GM12878 (cell line): Measurements from ENCODE around the gene WASF1. TPM values are rescaled to one million over a fixed set of nuclear protein-coding genes. Genes with fewer than 3 reads are reported as not detected.

Experiments used
- ATAC-seq: fragments of 200-7000 bp; cut with Tn5 transposase; 3 replicates; pipeline ENCODE4 v1.9.1; 2020; ENCODE audit warnings: mild to moderate bottlenecking, moderate library complexity
- BruUV-seq: library from RNA; stranded (reverse); fragments of 400-500 nt; replicated peaks from 2 replicates; lab custom pipeline; 2021; lab: Mats Ljungman, UMichigan
- CTCF ChIA-PET: fragments of 300-600 bp; sonication (Branson Sonifier 250); formaldehyde crosslinking; extraction: SDS; loops from one replicate; lab custom pipeline; 2021; ENCODE audit warnings: inconsistent platforms; lab: Yijun Ruan, JAX
- POLR2A ChIA-PET: fragments of 350-600 bp; formaldehyde crosslinking; extraction: SDS; loops from one replicate; lab custom pipeline; 2021; ENCODE audit warnings: inconsistent platforms; lab: Charles Lee
- RAD21 ChIA-PET: fragments of 300-600 bp; sonication (Branson Sonifier 250); formaldehyde crosslinking; loops from one replicate; lab custom pipeline; 2023; ENCODE audit warnings: antibody characterized with exemption; ENCODE audit not compliant: unreplicated experiment; lab: Charles Lee
- SMC1A ChIA-PET: fragments of 300-600 bp; sonication (Branson Sonifier 250); formaldehyde crosslinking; loops from one replicate; lab custom pipeline; 2023; ENCODE audit not compliant: unreplicated experiment, uncharacterized antibody; lab: Charles Lee
- DNase-seq: peaks from one replicate; pipeline ENCODE4 v3.0.0-alpha.2; 2011; ENCODE audit warnings: low read depth, low spot score
- FAIRE-seq: peaks from 3 replicates; lab custom pipeline; 2011; peaks lifted over from hg19 to GRCh38; lab: Jason Lieb, UNC
- H2AFZ ChIP-seq: 2 replicates; pipeline ENCODE4 v1.6.0; 2011; ENCODE audit warnings: low read depth, low read length, control low read depth; ENCODE audit not compliant: control insufficient read depth
- H3K27ac ChIP-seq: 2 replicates; pipeline ENCODE4 v1.5.1; 2011; ENCODE audit warnings: control low read depth; ENCODE audit not compliant: control insufficient read depth, insufficient read depth
- H3K27me3 ChIP-seq, 2 experiments: replicated peaks in 1 of 2; 2 replicates each; pipeline versions ENCODE4 v1.6.0 to v1.6.1; 2011; ENCODE audit warnings: low read length in 1 of 2; ENCODE audit not compliant: control insufficient read depth in 2 of 2, insufficient read depth in 2 of 2
- H3K36me3 ChIP-seq, 2 experiments: 2 replicates each; pipeline ENCODE4 v1.5.1; 2011; ENCODE audit warnings: low read length in 1 of 2; ENCODE audit not compliant: control insufficient read depth in 2 of 2, insufficient read depth in 2 of 2
- H3K4me1 ChIP-seq: 2 replicates; pipeline ENCODE4 v1.6.1; 2011; ENCODE audit warnings: mild to moderate bottlenecking, low read length, moderate library complexity, mixed read lengths; ENCODE audit not compliant: control insufficient read depth, insufficient read depth
- H3K4me2 ChIP-seq: 2 replicates; pipeline ENCODE4 v1.6.0; 2011; ENCODE audit warnings: control low read depth; ENCODE audit not compliant: control insufficient read depth, insufficient read depth
- H3K4me3 ChIP-seq: fragments of 200-600 bp; sonication (generic); 2 replicates; pipeline ENCODE4 v1.5.1; 2016
- H3K79me2 ChIP-seq: 2 replicates; pipeline ENCODE4 v1.6.0; 2011; ENCODE audit warnings: low read length; ENCODE audit not compliant: control insufficient read depth, insufficient read depth
- H3K9ac ChIP-seq: 2 replicates; pipeline ENCODE4 v1.8.0; 2011; ENCODE audit warnings: low read length, control low read depth, mixed read lengths; ENCODE audit not compliant: control insufficient read depth, insufficient read depth
- H3K9me3 ChIP-seq: replicated peaks from 3 replicates; pipeline ENCODE4 v1.5.1; 2011; ENCODE audit warnings: mild to moderate bottlenecking, low read length; ENCODE audit not compliant: control insufficient read depth, insufficient read depth
- H4K20me1 ChIP-seq: 2 replicates; pipeline ENCODE4 v1.6.0; 2011; ENCODE audit not compliant: control insufficient read depth, insufficient read depth
- CHD4 ChIP-seq: fragments of 200-600 bp; sonication (generic); IDR thresholded peaks from 2 replicates; pipeline ENCODE4 v1.6.1; 2016; ENCODE audit warnings: mild to moderate bottlenecking
- MEF2A ChIP-seq: IDR thresholded peaks from 2 replicates; pipeline ENCODE4 v1.6.1; 2011; ENCODE audit warnings: low read depth, mild to moderate bottlenecking, low read length, moderate library complexity; ENCODE audit not compliant: insufficient read depth
- MYB ChIP-seq: fragments of 150-350 bp; IDR thresholded peaks from 2 replicates; pipeline ENCODE4 v1.6.1; 2014; ENCODE audit warnings: mild to moderate bottlenecking, low read depth, low read length, borderline replicate concordance
- NFYB ChIP-seq: IDR thresholded peaks from 2 replicates; pipeline ENCODE4 v1.6.1; 2011; ENCODE audit warnings: low read depth, mild to moderate bottlenecking, low read length, improper control_type of control experiment, moderate library complexity; ENCODE audit not compliant: insufficient read depth
- SREBF2 ChIP-seq: IDR thresholded peaks from 2 replicates; pipeline ENCODE4 v1.6.1; 2012; ENCODE audit warnings: mild to moderate bottlenecking, low read length
- SRF ChIP-seq, 2 experiments: IDR thresholded peaks; 2 replicates each; pipeline ENCODE4 v1.6.1; 2011; ENCODE audit warnings: low read depth in 2 of 2, low read length in 2 of 2, mild to moderate bottlenecking in 1 of 2, moderate library complexity in 1 of 2
- SUZ12 ChIP-seq: fragments of 200-600 bp; sonication (generic); IDR thresholded peaks from one replicate; pipeline ENCODE4 v1.6.1; 2018; ENCODE audit warnings: antibody characterized with exemption, mild to moderate bottlenecking; ENCODE audit not compliant: unreplicated experiment
- TARDBP ChIP-seq: IDR thresholded peaks from 2 replicates; pipeline ENCODE4 v1.6.1; 2016; ENCODE audit warnings: borderline replicate concordance
- WGBS: methylation state at CpG from one replicate; pipeline ENCODE4 v1.1.6; 2016; ENCODE audit warnings: low lambda C conversion rate; ENCODE audit not compliant: insufficient replicate concordance, insufficient coverage; ENCODE audit errors: missing lambda C conversion rate; 5-methylcytosine and 5-hydroxymethylcytosine counted together
- in situ Hi-C: fragments of 300-500 bp; cut with MboI; formaldehyde crosslinking; loops from 9 replicates; pipeline ENCODE4 v1.14.3; 2018; ENCODE audit warnings: mixed read lengths
- intact Hi-C: fragments of 100-400 bp; cut with micrococcal nuclease; formaldehyde crosslinking; loops from one replicate; pipeline ENCODE4 v1.14.2; 2022; ENCODE audit not compliant: unreplicated experiment
- polyA plus RNA-seq, 11 experiments: library from polyadenylated mRNA; depleted of rRNA in 4 of 11; unstranded in 6 of 11; stranded (reverse) in 5 of 11; fragments of >200 nt; fragmentation: Nextera tagmentation in 4 of 11; fragmentation: Illumina TruSeq in 1 of 11; extraction: Ambion mirVana in 4 of 11; extraction: Trizol in 1 of 11; gene quantifications; 1 replicate in 1 of 11; 2 replicates in 10 of 11; pipeline versions ENCODE4 v1.2.1 to v1.2.3, GENCODE V29; 2011 to 2016; ENCODE audit warnings: inconsistent platforms in 2 of 11, missing spikeins in 2 of 11, low read depth in 1 of 11
- total RNA-seq, 4 experiments: library from RNA; depleted of rRNA in 3 of 4; stranded (reverse); fragments of >200 nt in 3 of 4; fragmentation: Illumina TruSeq in 1 of 4; extraction: Trizol in 1 of 4; gene quantifications; 2 replicates each; pipeline versions ENCODE4 v1.2.1 to v1.2.3, GENCODE V29; 2013 to 2021
- TF ChIP-seq, protein P1 (sequence below): fragments of 450-650 bp; formaldehyde crosslinking; IDR thresholded peaks from 2 replicates; pipeline ENCODE4 v1.4.0; 2022; ENCODE audit warnings: mild to moderate bottlenecking, moderate library complexity
- TF ChIP-seq, protein P2 (sequence below): fragments of 450-650 bp; IDR thresholded peaks from 2 replicates; pipeline ENCODE4 v1.6.1; 2018; ENCODE audit warnings: borderline replicate concordance, mild to moderate bottlenecking; ENCODE audit not compliant: partially characterized antibody

The WASF1 gene
- total and polyA plus RNA-seq, 10 of the 15 experiments (the other 5 are each of a cell fraction or from before 2014, with no cell fraction given): 1.3 to 10.2 (median 4.5) TPM

DNA sequence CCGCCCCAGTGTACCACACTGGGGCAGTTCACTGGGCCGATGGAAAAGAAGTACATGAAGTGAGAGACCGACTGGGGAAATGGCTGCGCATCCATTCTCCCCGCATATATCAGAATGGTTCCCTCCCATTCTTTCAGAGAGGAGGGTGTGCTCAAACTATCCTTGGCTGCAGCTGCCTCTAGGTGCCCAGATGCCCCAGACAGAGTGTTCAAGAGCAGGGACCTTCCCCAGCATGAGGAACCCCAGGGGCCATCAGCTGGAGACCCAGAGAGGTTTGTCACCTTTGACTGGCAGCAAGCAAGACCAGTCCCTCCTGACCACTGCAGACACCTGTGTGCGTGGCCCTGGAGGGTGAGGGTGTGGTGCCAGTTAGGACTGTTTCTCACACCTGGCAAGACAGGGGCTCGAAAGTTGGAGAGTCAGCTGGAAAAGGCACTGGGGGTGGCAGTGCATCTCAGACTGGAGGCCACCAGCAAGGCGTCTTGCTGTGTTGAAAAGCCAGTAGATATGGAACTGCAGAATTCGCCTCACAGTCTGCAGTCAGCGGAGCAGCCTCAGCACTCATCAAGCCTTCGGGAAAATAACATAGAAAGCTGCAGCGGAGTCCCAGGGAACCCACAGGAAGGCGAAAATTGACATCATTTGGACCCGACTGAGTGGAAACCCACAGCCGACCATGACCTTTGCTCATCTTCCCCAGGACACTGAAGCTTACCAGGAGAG lies 124.6 kb downstream of the WASF1 start:
- in situ Hi-C loops: loop anchor here (5.0 kb wide), 1 partner anchor 332 kb away; no protein-coding TSS in a partner anchor
- Histone ChIP-seq H4K20me1 (no peaks in the 10 kb centered on the region), H3K79me2 (no peaks in the 10 kb centered on the region), H3K9ac (no peak overlapping the region), H3K9me3 (no peaks in the 10 kb centered on the region), H3K27ac (no peak overlapping the region), H2AFZ (no peak overlapping the region), H3K36me3 (no peaks in the 10 kb centered on the region), H3K4me2 (no peak overlapping the region), H3K4me3 (no peak overlapping the region), H3K27me3 (no peaks in the 10 kb centered on the region; a peak in 1 of 4 replicates), H3K4me1 (no peaks in the 10 kb centered on the region)
- FAIRE-seq (no peak), ATAC-seq (no peak), DNase-seq (no peak)
- no TSS peak for BruUV-seq
- POLR2A ChIA-PET: no interaction called here
- RAD21 ChIA-PET: no interaction called here
- intact Hi-C loops: loop anchor here (10.0 kb wide), 1 partner anchor 870 kb away; no protein-coding TSS in a partner anchor
- SMC1A ChIA-PET: interaction anchor here (1.0 to 1.7 kb wide), 3 partner anchors 15 to 353 kb away, joined by 3 to 7 read pairs (median 4); no protein-coding TSS in a partner anchor
- CTCF ChIA-PET: interaction anchor here (0.7 to 1.9 kb wide), 3 partner anchors 15 to 459 kb away, joined by 4 to 24 read pairs (median 6); no protein-coding TSS in a partner anchor
- WGBS: 40% methylated on average over 15 of the region's 15 CpGs
- TF ChIP-seq SUZ12: no peak
- TF ChIP-seq, protein P1, sequence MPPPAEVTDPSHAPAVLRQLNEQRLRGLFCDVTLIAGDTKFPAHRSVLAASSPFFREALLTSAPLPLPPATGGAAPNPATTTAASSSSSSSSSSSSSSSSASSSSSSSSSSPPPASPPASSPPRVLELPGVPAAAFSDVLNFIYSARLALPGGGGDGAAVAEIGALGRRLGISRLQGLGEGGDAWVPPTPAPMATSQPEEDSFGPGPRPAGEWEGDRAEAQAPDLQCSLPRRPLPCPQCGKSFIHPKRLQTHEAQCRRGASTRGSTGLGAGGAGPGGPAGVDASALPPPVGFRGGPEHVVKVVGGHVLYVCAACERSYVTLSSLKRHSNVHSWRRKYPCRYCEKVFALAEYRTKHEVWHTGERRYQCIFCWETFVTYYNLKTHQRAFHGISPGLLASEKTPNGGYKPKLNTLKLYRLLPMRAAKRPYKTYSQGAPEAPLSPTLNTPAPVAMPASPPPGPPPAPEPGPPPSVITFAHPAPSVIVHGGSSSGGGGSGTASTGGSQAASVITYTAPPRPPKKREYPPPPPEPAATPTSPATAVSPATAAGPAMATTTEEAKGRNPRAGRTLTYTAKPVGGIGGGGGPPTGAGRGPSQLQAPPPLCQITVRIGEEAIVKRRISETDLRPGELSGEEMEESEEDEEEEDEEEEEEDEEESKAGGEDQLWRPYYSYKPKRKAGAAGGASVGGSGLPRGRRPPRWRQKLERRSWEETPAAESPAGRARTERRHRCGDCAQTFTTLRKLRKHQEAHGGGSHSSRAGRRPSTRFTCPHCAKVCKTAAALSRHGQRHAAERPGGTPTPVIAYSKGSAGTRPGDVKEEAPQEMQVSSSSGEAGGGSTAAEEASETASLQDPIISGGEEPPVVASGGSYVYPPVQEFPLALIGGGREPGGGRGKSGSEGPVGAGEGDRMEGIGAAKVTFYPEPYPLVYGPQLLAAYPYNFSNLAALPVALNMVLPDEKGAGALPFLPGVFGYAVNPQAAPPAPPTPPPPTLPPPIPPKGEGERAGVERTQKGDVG (CRISPR knock-in tag): no peak
- TF ChIP-seq NFYB: no peak
- TF ChIP-seq CHD4: no peak
- TF ChIP-seq SREBF2: no peak
- no peak for TF ChIP-seq TARDBP
- TF ChIP-seq MYB: no peak
- TF ChIP-seq, protein P2, sequence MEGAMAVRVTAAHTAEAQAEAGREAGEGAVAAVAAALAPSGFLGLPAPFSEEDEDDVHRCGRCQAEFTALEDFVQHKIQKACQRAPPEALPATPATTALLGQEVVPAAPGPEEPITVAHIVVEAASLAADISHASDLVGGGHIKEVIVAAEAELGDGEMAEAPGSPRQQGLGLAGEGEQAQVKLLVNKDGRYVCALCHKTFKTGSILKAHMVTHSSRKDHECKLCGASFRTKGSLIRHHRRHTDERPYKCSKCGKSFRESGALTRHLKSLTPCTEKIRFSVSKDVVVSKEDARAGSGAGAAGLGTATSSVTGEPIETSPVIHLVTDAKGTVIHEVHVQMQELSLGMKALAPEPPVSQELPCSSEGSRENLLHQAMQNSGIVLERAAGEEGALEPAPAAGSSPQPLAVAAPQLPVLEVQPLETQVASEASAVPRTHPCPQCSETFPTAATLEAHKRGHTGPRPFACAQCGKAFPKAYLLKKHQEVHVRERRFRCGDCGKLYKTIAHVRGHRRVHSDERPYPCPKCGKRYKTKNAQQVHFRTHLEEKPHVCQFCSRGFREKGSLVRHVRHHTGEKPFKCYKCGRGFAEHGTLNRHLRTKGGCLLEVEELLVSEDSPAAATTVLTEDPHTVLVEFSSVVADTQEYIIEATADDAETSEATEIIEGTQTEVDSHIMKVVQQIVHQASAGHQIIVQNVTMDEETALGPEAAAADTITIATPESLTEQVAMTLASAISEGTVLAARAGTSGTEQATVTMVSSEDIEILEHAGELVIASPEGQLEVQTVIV: no peak
- TF ChIP-seq SRF (IDR thresholded peaks at IDR 0.05; ENCODE audit: low read depth in 2 of 2, low read length in 2 of 2): no peak
- no peak for TF ChIP-seq MEF2A
